IMR-90 (cell line): ENCODE results near the gene PPP1R12C. TPM values are rescaled to one million over a fixed set of nuclear protein-coding genes. Genes with fewer than 3 reads are reported as not detected.

Experiments
- ATAC-seq: fragments of 200-7000 bp; cut with Tn5 transposase; 2 replicates; pipeline ENCODE4 v1.9.1; 2020; ENCODE audit warnings: low read depth, mild to moderate bottlenecking, moderate library complexity
- BruUV-seq: library from RNA; stranded (reverse); fragments of 400-500 nt; replicated peaks from 2 replicates; lab custom pipeline; 2021; lab: Mats Ljungman, UMichigan
- CTCF ChIA-PET: fragments of 300-600 bp; formaldehyde crosslinking; extraction: SDS; loops from one replicate; lab custom pipeline; 2021; ENCODE audit warnings: antibody characterized with exemption; lab: Yijun Ruan, JAX
- POLR2A ChIA-PET: fragments of 300-600 bp; sonication (Branson Sonifier 250); formaldehyde crosslinking; loops from one replicate; lab custom pipeline; 2022; ENCODE audit warnings: antibody characterized with exemption; ENCODE audit not compliant: unreplicated experiment; lab: Charles Lee
- DNase-seq: peaks from one replicate; pipeline ENCODE4 v3.0.0; 2013
- H2AFZ ChIP-seq: replicated peaks from 2 replicates; pipeline ENCODE3; 2013; ENCODE audit warnings: low read length, mild to moderate bottlenecking; ENCODE audit not compliant: poor library complexity
- H2AK5ac ChIP-seq: 2 replicates; pipeline ENCODE4 v1.6.1; 2013; ENCODE audit warnings: low read depth, low read length, inconsistent platforms
- H2AK9ac ChIP-seq: replicated peaks from 2 replicates; pipeline ENCODE3; 2013; ENCODE audit warnings: mild to moderate bottlenecking, low read depth, low read length, moderate library complexity; ENCODE audit not compliant: poor library complexity
- H2BK120ac ChIP-seq: 2 replicates; pipeline ENCODE4 v1.6.1; 2013; ENCODE audit warnings: low read depth, low read length, inconsistent platforms
- H2BK15ac ChIP-seq: 3 replicates; pipeline ENCODE4 v1.6.1; 2013; ENCODE audit warnings: low read depth, low read length, inconsistent platforms
- H2BK20ac ChIP-seq: 2 replicates; pipeline ENCODE4 v1.6.1; 2013; ENCODE audit warnings: low read depth, mild to moderate bottlenecking, inconsistent platforms, low read length, moderate library complexity
- H2BK5ac ChIP-seq: 2 replicates; pipeline ENCODE4 v1.6.1; 2013; ENCODE audit warnings: mild to moderate bottlenecking, low read depth, low read length, inconsistent platforms; ENCODE audit not compliant: poor library complexity, severe bottlenecking
- H3K14ac ChIP-seq: replicated peaks from 2 replicates; pipeline ENCODE4 v1.6.1; 2013; ENCODE audit warnings: low read depth, low read length, inconsistent platforms
- H3K18ac ChIP-seq: 2 replicates; pipeline ENCODE4 v1.6.1; 2013; ENCODE audit warnings: low read depth, low read length, control low read depth
- H3K23ac ChIP-seq: 2 replicates; pipeline ENCODE4 v1.6.1; 2013; ENCODE audit warnings: low read depth, low read length, inconsistent platforms
- H3K27ac ChIP-seq: 2 replicates; pipeline ENCODE4 v1.5.1; 2013; ENCODE audit warnings: mild to moderate bottlenecking, control low read depth, low read length; ENCODE audit not compliant: insufficient read depth
- H3K27me3 ChIP-seq: 2 replicates; pipeline ENCODE4 v1.6.1; 2013; ENCODE audit warnings: low read length; ENCODE audit not compliant: control insufficient read depth, insufficient read depth
- H3K36me3 ChIP-seq: 2 replicates; pipeline ENCODE4 v1.6.1; 2013; ENCODE audit warnings: low read length, mixed read lengths; ENCODE audit not compliant: control insufficient read depth, insufficient read depth
- H3K4ac ChIP-seq: 2 replicates; pipeline ENCODE4 v1.6.1; 2013; ENCODE audit warnings: low read depth, low read length, inconsistent platforms
- H3K4me1 ChIP-seq: 2 replicates; pipeline ENCODE4 v1.6.1; 2013; ENCODE audit warnings: low read length, mixed read lengths; ENCODE audit not compliant: control insufficient read depth, insufficient read depth
- H3K4me2 ChIP-seq: 2 replicates; pipeline ENCODE4 v1.6.1; 2013; ENCODE audit warnings: low read depth, mild to moderate bottlenecking, control low read depth, low read length, moderate library complexity
- H3K4me3 ChIP-seq: 2 replicates; pipeline ENCODE4 v1.5.1; 2013; ENCODE audit warnings: low read depth, mild to moderate bottlenecking, control low read depth, low read length, moderate library complexity; ENCODE audit not compliant: insufficient read depth
- H3K56ac ChIP-seq: 2 replicates; pipeline ENCODE4 v1.6.1; 2013; ENCODE audit warnings: low read length, inconsistent platforms; ENCODE audit not compliant: insufficient read depth; ENCODE audit errors: extremely low read depth
- H3K79me1 ChIP-seq, 2 experiments: 2 replicates each; pipeline ENCODE4 v1.6.1; 2013; ENCODE audit warnings: low read length in 2 of 2, inconsistent platforms in 1 of 2, low read depth in 1 of 2
- H3K9ac ChIP-seq: 2 replicates; pipeline ENCODE4 v1.6.1; 2013; ENCODE audit warnings: low read depth, low read length, control low read depth
- H3K9me1 ChIP-seq: 2 replicates; pipeline ENCODE4 v1.6.1; 2013; ENCODE audit warnings: low read length, inconsistent platforms; ENCODE audit not compliant: insufficient read depth
- H3K9me3 ChIP-seq: 2 replicates; pipeline ENCODE4 v1.6.1; 2013; ENCODE audit warnings: low read length; ENCODE audit not compliant: control insufficient read depth, insufficient read depth
- H4K20me1 ChIP-seq: 2 replicates; pipeline ENCODE4 v1.6.1; 2013; ENCODE audit warnings: low read length, inconsistent platforms; ENCODE audit not compliant: insufficient read depth
- H4K5ac ChIP-seq: 2 replicates; pipeline ENCODE4 v1.6.1; 2013; ENCODE audit warnings: mild to moderate bottlenecking, low read depth, low read length, control low read depth
- H4K8ac ChIP-seq, 2 experiments: 2 replicates each; pipeline ENCODE4 v1.6.1; 2013; ENCODE audit warnings: low read depth in 2 of 2, low read length in 2 of 2, control low read depth in 1 of 2, inconsistent platforms in 1 of 2
- H4K91ac ChIP-seq: 2 replicates; pipeline ENCODE4 v1.6.1; 2013; ENCODE audit warnings: low read depth, low read length, inconsistent platforms; ENCODE audit not compliant: insufficient read depth
- BHLHE40 ChIP-seq: fragments of 150-350 bp; IDR thresholded peaks from 2 replicates; pipeline ENCODE4 v1.6.1; 2016; ENCODE audit warnings: mild to moderate bottlenecking, low read depth, low read length
- CEBPB ChIP-seq: IDR thresholded peaks from 2 replicates; pipeline ENCODE4 v1.6.1; 2012; ENCODE audit warnings: low read depth, low read length, improper control_type of control experiment
- CHD1 ChIP-seq: IDR thresholded peaks from 2 replicates; pipeline ENCODE4 v1.6.1; 2012; ENCODE audit warnings: low read depth, low read length, improper control_type of control experiment
- FOS ChIP-seq: fragments of 150-350 bp; IDR thresholded peaks from 2 replicates; pipeline ENCODE4 v1.6.1; 2016; ENCODE audit warnings: low read depth, low read length
- MAFK ChIP-seq: IDR thresholded peaks from 2 replicates; pipeline ENCODE4 v1.6.1; 2012; ENCODE audit warnings: low read depth, low read length, improper control_type of control experiment
- MAZ ChIP-seq: IDR thresholded peaks from 2 replicates; pipeline ENCODE4 v1.6.1; 2012; ENCODE audit warnings: low read depth, mild to moderate bottlenecking, low read length, improper control_type of control experiment, moderate library complexity, borderline replicate concordance
- MXI1 ChIP-seq: IDR thresholded peaks from 2 replicates; pipeline ENCODE4 v1.6.1; 2012; ENCODE audit warnings: low read depth, mild to moderate bottlenecking, low read length, moderate library complexity, borderline replicate concordance
- NFE2L2 ChIP-seq: fragments of 150-350 bp; IDR thresholded peaks from 2 replicates; pipeline ENCODE4 v1.6.1; 2016; ENCODE audit warnings: low read depth, mild to moderate bottlenecking, low read length
- POLR2A ChIP-seq: IDR thresholded peaks from 2 replicates; pipeline ENCODE4 v1.6.1; 2012; ENCODE audit warnings: mild to moderate bottlenecking, low read depth, low read length
- RAD21 ChIP-seq: IDR thresholded peaks from 2 replicates; pipeline ENCODE4 v1.6.1; 2012; ENCODE audit warnings: low read length, improper control_type of control experiment
- RCOR1 ChIP-seq: IDR thresholded peaks from 2 replicates; pipeline ENCODE4 v1.6.1; 2012; ENCODE audit warnings: mild to moderate bottlenecking, low read length, improper control_type of control experiment; ENCODE audit not compliant: insufficient replicate concordance
- RFX5 ChIP-seq: IDR thresholded peaks from 2 replicates; pipeline ENCODE4 v1.8.0; 2012; ENCODE audit warnings: low read depth, mild to moderate bottlenecking, low read length, moderate library complexity
- SMC3 ChIP-seq: fragments of 150-350 bp; IDR thresholded peaks from 2 replicates; pipeline ENCODE4 v1.6.1; 2016; ENCODE audit warnings: low read depth, mild to moderate bottlenecking, antibody characterized with exemption, low read length, moderate library complexity
- USF2 ChIP-seq: fragments of 150-350 bp; IDR thresholded peaks from 2 replicates; pipeline ENCODE4 v1.6.1; 2017; ENCODE audit warnings: mild to moderate bottlenecking, antibody characterized with exemption, low read length, low read depth
- WGBS, 2 experiments: methylation state at CpG; one replicate each; pipeline versions ENCODE4 v1.1.5 to v1.1.7; 2013; ENCODE audit warnings: missing lambda C conversion rate in 2 of 2; ENCODE audit not compliant: insufficient read length in 1 of 2; ENCODE audit errors: extremely low coverage in 2 of 2; 5-methylcytosine and 5-hydroxymethylcytosine counted together
- dilution Hi-C: fragments of 300-500 bp; cut with HindIII; formaldehyde crosslinking; loops from one replicate; pipeline ENCODE4 v1.14.3; 2018; ENCODE audit warnings: low sequenced_read_pairs; ENCODE audit not compliant: unreplicated experiment
- in situ Hi-C: fragments of 300-500 bp; cut with MboI; formaldehyde crosslinking; loops from 3 replicates; pipeline ENCODE4 v1.14.3; 2019; ENCODE audit warnings: low sequenced_read_pairs, inconsistent platforms, mixed read lengths
- intact Hi-C: fragments of 100-400 bp; cut with micrococcal nuclease; formaldehyde crosslinking; loops from 2 replicates; pipeline ENCODE4 v1.10.0; 2022
- polyA plus RNA-seq, 3 experiments: library from polyadenylated mRNA; depleted of rRNA; stranded (reverse); fragments of >200 nt; gene quantifications; 2 replicates each; pipeline ENCODE4 v1.2.3, GENCODE V29; 2012; ENCODE audit warnings: low replicate concordance in 1 of 3
- total RNA-seq: library from RNA; depleted of rRNA; stranded (reverse); fragments of >200 nt; gene quantifications from 2 replicates; pipeline ENCODE4 v1.2.3, GENCODE V29; 2012

The PPP1R12C gene
- total and polyA plus RNA-seq, 2 of the 4 experiments (the other 2 are of a cell fraction) = 21.5 to 81.4 TPM

DNA sequence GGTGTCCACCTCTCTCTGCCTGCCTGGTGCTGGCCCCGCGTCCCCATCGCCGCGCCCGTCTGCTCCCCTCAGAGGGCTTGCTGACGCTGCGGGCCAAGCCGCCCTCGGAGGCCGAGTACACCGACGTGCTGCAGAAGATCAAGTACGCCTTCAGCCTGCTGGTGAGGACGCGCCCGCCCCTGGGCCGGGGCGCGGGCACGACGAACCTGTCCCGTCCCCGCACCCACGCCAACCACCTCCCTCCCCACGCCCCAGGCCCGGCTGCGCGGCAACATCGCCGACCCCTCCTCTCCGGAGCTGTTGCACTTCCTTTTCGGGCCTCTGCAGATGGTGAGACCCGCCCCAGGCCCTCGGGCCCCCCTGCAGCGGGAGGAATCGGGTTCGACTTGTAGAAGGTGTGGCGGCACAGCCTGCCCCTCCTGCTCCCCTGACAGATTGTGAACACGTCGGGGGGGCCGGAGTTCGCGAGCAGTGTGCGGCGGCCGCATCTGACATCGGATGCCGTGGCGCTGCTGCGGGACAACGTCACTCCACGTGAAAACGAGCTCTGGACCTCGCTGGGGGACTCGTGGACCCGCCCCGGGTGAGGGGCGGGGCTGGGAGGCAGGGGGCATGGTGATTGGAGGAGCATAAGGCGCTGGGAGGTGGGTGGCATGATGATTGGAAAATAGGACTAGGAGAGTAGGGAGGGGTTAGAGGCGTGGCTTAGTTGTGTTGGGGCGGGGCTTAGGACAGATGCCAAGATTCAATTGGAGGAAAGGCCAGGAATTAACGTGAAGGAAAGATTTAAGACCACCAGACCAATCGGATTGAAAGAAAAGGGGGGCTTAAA is 35.2 kb downstream of the PPP1R12C start (continued):
- TF ChIP-seq NFE2L2 (no peak), RCOR1 (no peak), RFX5 (no peak), USF2 (no peak), FOS (no peak)

DNA sequence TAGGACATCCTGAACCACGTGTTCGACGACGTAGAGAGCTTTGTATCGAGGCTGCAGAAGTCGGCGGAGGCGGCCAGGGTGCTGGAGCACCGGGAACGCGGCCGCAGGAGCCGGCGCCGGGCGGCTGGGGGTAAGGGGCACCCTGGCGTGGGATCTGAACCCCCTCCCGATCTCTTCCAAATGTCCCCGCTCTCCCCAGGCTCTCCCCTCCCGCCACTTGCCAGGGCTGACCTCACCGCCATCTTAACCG is 35.7 kb downstream of the PPP1R12C start:
- peaks cover 4% of the 10 kb centered on the region; the same call in 1 of the 2 replicates for H3K9me1 ChIP-seq
- no peak overlapping the region for H4K8ac ChIP-seq
- no peak overlapping the region for H2BK20ac ChIP-seq
- DNase-seq (no peak), ATAC-seq (no peak; the same call in 1 of the 2 replicates)
- dilution Hi-C loops (no loop called here), intact Hi-C loops (loop anchor here (10.0 kb wide), 1 partner anchor 617 kb away; the partner anchor contains the start of gene LENG9), in situ Hi-C loops (no loop called here)
- peak overlapping the region; percentile 58; the same call in 1 of the 2 replicates for H3K4me2 ChIP-seq
- peak overlapping the region; percentile 78 for H2AFZ ChIP-seq
- CTCF ChIA-PET = no interaction called here
- H3K9ac ChIP-seq = no peak overlapping the region
- no peaks in the 10 kb centered on the region for H3K36me3 ChIP-seq
- TF ChIP-seq MAFK = no peak
- TF ChIP-seq RAD21 = no peak
- no peak for TF ChIP-seq MAZ
- no peak for TF ChIP-seq CHD1
- no peak for TF ChIP-seq RCOR1
- no peak for TF ChIP-seq MXI1
- no peak for TF ChIP-seq POLR2A
- TF ChIP-seq BHLHE40 = no peak
- no peak for TF ChIP-seq CEBPB
- no peak for TF ChIP-seq FOS
- no peak for TF ChIP-seq RFX5
- no peak for TF ChIP-seq NFE2L2
- no peak for TF ChIP-seq USF2
- TF ChIP-seq SMC3 = no peak
- H3K4ac ChIP-seq = no peak overlapping the region
- no peak overlapping the region for H2AK5ac ChIP-seq
- H4K20me1 ChIP-seq = peaks cover 11% of the 10 kb centered on the region; the same call in 1 of the 2 replicates
- H3K9me3 ChIP-seq = peaks cover 7% of the 10 kb centered on the region; the same call in 1 of the 2 replicates
- H3K14ac ChIP-seq = no peak overlapping the region
- peak overlapping the region; percentile 72 for H2AK9ac ChIP-seq
- no peak overlapping the region for H4K91ac ChIP-seq
- H2BK15ac ChIP-seq = no peak overlapping the region
- H3K4me1 ChIP-seq = peaks cover 10% of the 10 kb centered on the region; the same call in 1 of the 2 replicates
- H3K23ac ChIP-seq = no peak overlapping the region
- no peak overlapping the region for H3K56ac ChIP-seq
- BruUV-seq = no TSS peak
- H2BK5ac ChIP-seq = no peak overlapping the region
- no peak overlapping the region for H4K5ac ChIP-seq
- WGBS, 2 experiments = 0% methylated on average over 9 of the region's 22 CpGs; no CpG with 5 or more reads in 1 of the 2 experiments
- POLR2A ChIA-PET = no interaction called here
- peak overlapping the region; percentile 30 for H3K4me3 ChIP-seq
- peaks cover 64% of the 10 kb centered on the region for H3K27me3 ChIP-seq
- no peak overlapping the region for H3K18ac ChIP-seq
- no peak overlapping the region for H3K27ac ChIP-seq
- H2BK120ac ChIP-seq = no peak overlapping the region
- H3K79me1 ChIP-seq = no peaks in the 10 kb centered on the region
